Measurements from ENCODE around the gene NMRK1. TPM values are rescaled to one million over a fixed set of nuclear protein-coding genes. Genes with fewer than 3 reads are reported as not detected.

The NMRK1 gene
- polyA plus RNA-seq (14.0 to 30.1 TPM (median 24.7 TPM) in 3 replicates), polyA minus RNA-seq (2.8 to 7.6 TPM (median 6.7 TPM) in 3 replicates)
- 23.8 TPM for polyA plus RNA-seq (2011; ENCODE audit: low read depth)
- 15.0 and 26.5 TPM in 2 replicates for polyA plus RNA-seq (2011; cell fraction: cytosol; rRNA removed)
- 29.7 and 34.9 TPM in 2 replicates for polyA plus RNA-seq (2011; cell fraction: nucleus; rRNA removed)
- polyA plus RNA-seq (2012; ENCODE audit: low replicate concordance), result 17.2 and 31.2 TPM in 2 replicates
- 8.6 TPM for polyA minus RNA-seq (2011; cell fraction: cytosol; rRNA and poly(A)+ RNA removed)
- 8.3 and 11.0 TPM in 2 replicates for polyA minus RNA-seq (2011; cell fraction: nucleus; rRNA and poly(A)+ RNA removed)

GRCh38 chr9:75087824-75088645, at the start of gene NMRK1, which contains the start of gene OSTF1:
Gene NMRK1, minus strand, starts transcription at chr9:75088155. Its CDS starts 5,040 bp downstream, at chr9:75083115.
Gene OSTF1, plus strand, starts transcription at chr9:75088514. Its CDS starts 179 bp downstream, at chr9:75088693.
- peak within 1 kb of the TSS; percentile 91 to 92 (median 91) for H3K4me3 ChIP-seq (ENCODE audit: control insufficient read depth in 2 of 3, extremely low read depth in 1 of 3, insufficient read depth in 2 of 3, low read depth in 1 of 3, low read length in 3 of 3)
- TF ChIP-seq EZH2 (IDR thresholded peaks at IDR 0.05; ENCODE audit: low read length), result no peak
- TF ChIP-seq, protein P1, sequence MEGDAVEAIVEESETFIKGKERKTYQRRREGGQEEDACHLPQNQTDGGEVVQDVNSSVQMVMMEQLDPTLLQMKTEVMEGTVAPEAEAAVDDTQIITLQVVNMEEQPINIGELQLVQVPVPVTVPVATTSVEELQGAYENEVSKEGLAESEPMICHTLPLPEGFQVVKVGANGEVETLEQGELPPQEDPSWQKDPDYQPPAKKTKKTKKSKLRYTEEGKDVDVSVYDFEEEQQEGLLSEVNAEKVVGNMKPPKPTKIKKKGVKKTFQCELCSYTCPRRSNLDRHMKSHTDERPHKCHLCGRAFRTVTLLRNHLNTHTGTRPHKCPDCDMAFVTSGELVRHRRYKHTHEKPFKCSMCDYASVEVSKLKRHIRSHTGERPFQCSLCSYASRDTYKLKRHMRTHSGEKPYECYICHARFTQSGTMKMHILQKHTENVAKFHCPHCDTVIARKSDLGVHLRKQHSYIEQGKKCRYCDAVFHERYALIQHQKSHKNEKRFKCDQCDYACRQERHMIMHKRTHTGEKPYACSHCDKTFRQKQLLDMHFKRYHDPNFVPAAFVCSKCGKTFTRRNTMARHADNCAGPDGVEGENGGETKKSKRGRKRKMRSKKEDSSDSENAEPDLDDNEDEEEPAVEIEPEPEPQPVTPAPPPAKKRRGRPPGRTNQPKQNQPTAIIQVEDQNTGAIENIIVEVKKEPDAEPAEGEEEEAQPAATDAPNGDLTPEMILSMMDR (optimal IDR thresholded peaks at IDR 0.05 in 1 of 3, IDR thresholded peaks at IDR 0.05 in 1 of 3, conservative IDR thresholded peaks at IDR 0.05 in 1 of 3; ENCODE audit: extremely low read depth in 1 of 3, insufficient read depth in 2 of 3, low read length in 3 of 3), result peak in 1 of 3 experiments; percentile 1
- H3K4me2 ChIP-seq (ENCODE audit: control insufficient read depth, extremely low read depth, insufficient read depth, low read depth, low read length), result peak within 1 kb of the TSS; percentile 97
- no peaks in the 10 kb centered on the region for H3K27me3 ChIP-seq (ENCODE audit: control insufficient read depth, extremely low read depth, insufficient read depth, low read length)
- dilution Hi-C loops (cut with MboI; ENCODE audit: extremely low pct_ligation_motif_present, low sequenced_read_pairs), result no loop called here
- no peaks in the 10 kb centered on the region for H3K36me3 ChIP-seq (ENCODE audit: control insufficient read depth in 2 of 2, extremely low read depth in 1 of 2, insufficient read depth in 2 of 2, low read length in 2 of 2)
- H4K20me1 ChIP-seq (ENCODE audit: control insufficient read depth, extremely low read depth, insufficient read depth, low read length), result no peaks in the 10 kb centered on the region
- peak within 1 kb of the TSS; percentile 97 for H3K9ac ChIP-seq (ENCODE audit: control insufficient read depth, extremely low read depth, insufficient read depth, low read length)
- FAIRE-seq (no peak), DNase-seq (ENCODE audit: low read depth, low spot score) (no peak)
- peaks cover 45% of the 10 kb centered on the region for H3K79me2 ChIP-seq (ENCODE audit: control insufficient read depth, insufficient read depth, low read length)
- peaks cover 40% of the 10 kb centered on the region for H3K4me1 ChIP-seq (ENCODE audit: control insufficient read depth, extremely low read depth, insufficient read depth, low read length)
- no peaks in the 10 kb centered on the region for H3K9me3 ChIP-seq (ENCODE audit: control insufficient read depth, low read depth, low read length)
- H3K9me1 ChIP-seq (ENCODE audit: control insufficient read depth, extremely low read depth, insufficient read depth, low read length), result no peaks in the 10 kb centered on the region
- H2AFZ ChIP-seq (ENCODE audit: control insufficient read depth, low read length), result peak within 1 kb of the TSS; percentile 88
- H3K27ac ChIP-seq (ENCODE audit: control insufficient read depth, insufficient read depth, low read length), result peak within 1 kb of the TSS; percentile 92

- Histone ChIP-seq H3K27ac (ENCODE audit: control insufficient read depth, insufficient read depth, low read length) (no peak overlapping the region), H3K4me1 (ENCODE audit: control insufficient read depth, extremely low read depth, insufficient read depth, low read length) (no peaks in the 10 kb centered on the region), H3K4me3 (ENCODE audit: control insufficient read depth in 2 of 3, extremely low read depth in 1 of 3, insufficient read depth in 2 of 3, low read depth in 1 of 3, low read length in 3 of 3) (no peak overlapping the region), H3K4me2 (ENCODE audit: control insufficient read depth, extremely low read depth, insufficient read depth, low read depth, low read length) (no peak overlapping the region), H3K9ac (ENCODE audit: control insufficient read depth, extremely low read depth, insufficient read depth, low read length) (no peak overlapping the region), H3K36me3 (ENCODE audit: control insufficient read depth in 2 of 2, extremely low read depth in 1 of 2, insufficient read depth in 2 of 2, low read length in 2 of 2) (peaks cover 12 to 13% of the 10 kb centered on the region in 2 experiments), H3K27me3 (ENCODE audit: control insufficient read depth, extremely low read depth, insufficient read depth, low read length) (no peaks in the 10 kb centered on the region), H3K9me1 (ENCODE audit: control insufficient read depth, extremely low read depth, insufficient read depth, low read length) (no peaks in the 10 kb centered on the region), H3K79me2 (ENCODE audit: control insufficient read depth, insufficient read depth, low read length) (no peaks in the 10 kb centered on the region), H2AFZ (ENCODE audit: control insufficient read depth, low read length) (no peak overlapping the region), H4K20me1 (ENCODE audit: control insufficient read depth, extremely low read depth, insufficient read depth, low read length) (no peaks in the 10 kb centered on the region), H3K9me3 (ENCODE audit: control insufficient read depth, low read depth, low read length) (no peaks in the 10 kb centered on the region)
- FAIRE-seq, result no peak
- DNase-seq (ENCODE audit: low read depth, low spot score), result no peak
- dilution Hi-C loops (cut with MboI; ENCODE audit: extremely low pct_ligation_motif_present, low sequenced_read_pairs), result no loop called here
- TF ChIP-seq, protein P1 (optimal IDR thresholded peaks at IDR 0.05 in 1 of 3, IDR thresholded peaks at IDR 0.05 in 1 of 3, conservative IDR thresholded peaks at IDR 0.05 in 1 of 3; ENCODE audit: extremely low read depth in 1 of 3, insufficient read depth in 2 of 3, low read length in 3 of 3), result no peak
- no peak for TF ChIP-seq EZH2 (IDR thresholded peaks at IDR 0.05; ENCODE audit: low read length)
Observed at GRCh38 chr9:75134495-75134894, 46.5 kb upstream of the NMRK1 start.

All from keratinocyte (primary cell).